DMS114 treated with DMSO at 0.1 percent for 48 hours (cell line): ENCODE data around the gene MMP23B.

Experiments
- DNase-seq: peaks from one replicate; lab custom pipeline; 2025; ENCODE audit not compliant: unreplicated experiment; lab: John Stamatoyannopoulos, UW

The MMP23B gene

DNA sequence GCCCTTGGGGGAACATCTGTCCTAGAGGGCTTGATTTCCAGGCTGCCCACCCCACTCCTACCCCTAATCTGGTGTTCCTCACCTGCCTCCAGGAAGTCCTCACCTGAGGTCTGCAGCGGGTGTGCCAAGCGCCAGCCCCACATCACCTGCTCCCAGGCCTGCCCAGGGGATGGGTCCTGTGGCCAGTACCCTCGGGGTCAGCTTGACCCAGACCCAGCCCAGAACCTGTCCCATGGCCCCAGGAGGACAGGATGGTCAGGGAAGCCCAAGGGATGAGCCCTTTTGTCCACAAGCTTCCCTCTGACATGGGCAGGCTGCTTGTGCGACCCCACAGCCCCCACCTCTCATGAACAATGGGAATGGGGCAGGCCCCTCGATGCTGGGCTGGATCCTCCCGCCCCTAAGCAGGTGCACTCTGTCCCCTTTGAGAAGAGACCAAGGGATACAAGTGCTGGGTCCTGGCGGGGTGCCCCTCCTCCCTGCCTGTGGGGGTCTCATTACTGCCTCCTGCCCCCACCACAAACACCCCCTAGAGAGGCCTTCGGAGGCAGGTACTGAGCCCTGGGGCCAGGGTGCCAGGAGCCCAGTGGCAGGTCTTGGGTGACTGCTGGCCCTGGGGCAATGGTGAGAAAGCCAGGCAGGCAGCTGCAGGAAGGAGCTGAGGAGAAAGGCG lies 13.4 kb upstream of the MMP23B start:
- DNase-seq: no peak

DNA sequence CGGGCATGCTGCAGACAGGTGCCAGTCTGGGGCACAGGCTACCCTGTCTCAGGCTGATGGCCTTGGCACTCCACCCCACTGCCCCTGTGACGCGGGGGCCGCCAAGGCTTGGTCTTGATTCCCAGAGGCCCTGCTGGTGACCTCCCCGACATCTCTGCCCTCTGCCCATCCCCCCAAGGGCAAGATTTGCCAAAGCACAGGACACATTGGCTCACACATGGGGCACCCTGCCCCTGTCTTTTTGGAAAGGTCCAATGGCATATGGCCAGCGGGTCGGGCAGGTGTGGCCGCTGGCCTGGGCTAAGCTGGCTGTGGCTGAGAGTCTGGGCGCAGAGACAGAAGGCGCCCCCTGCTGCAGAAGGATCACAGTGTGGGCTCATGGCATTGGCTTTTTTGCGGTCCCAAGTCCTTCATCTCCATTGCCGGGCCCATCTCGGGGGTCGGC lies 12.0 kb upstream of the MMP23B start:
- DNase-seq: no peak

DNA sequence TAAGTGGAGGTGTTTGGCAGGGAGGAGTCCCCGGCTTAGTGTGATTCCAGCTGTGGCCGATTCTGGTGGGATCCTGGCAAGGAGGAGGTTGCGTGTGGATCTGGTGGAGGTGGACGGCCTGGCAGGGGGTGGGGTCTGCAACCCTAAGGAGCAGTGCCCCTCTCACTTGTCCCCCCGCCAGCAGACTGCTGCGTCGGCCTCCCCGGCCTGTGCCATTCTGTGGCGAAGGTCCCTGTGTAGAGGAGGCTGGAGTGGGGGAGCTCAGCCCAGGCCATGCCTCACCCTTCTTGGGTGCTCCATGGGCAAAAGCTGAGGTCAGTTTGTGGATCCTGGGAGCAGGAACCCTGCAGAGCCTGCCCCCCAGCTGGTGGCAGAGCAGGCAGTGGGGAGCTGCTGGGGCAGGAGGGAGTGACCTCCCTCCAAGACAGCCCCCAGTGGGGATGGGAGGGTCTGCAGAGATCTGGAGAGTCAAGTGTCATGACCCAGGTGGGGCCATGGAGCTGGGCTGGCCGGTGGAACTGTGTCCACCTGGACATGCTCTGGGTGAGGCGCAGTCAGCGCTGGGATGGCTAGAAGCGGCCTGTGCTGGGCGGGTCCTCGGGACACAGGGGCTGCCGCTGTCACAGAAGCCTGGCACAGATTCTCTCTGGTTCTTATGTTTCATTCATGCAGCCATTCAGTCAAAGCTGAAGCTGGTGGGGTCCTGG lies 11.4 kb upstream of the MMP23B start:
- no peak for DNase-seq

DNA sequence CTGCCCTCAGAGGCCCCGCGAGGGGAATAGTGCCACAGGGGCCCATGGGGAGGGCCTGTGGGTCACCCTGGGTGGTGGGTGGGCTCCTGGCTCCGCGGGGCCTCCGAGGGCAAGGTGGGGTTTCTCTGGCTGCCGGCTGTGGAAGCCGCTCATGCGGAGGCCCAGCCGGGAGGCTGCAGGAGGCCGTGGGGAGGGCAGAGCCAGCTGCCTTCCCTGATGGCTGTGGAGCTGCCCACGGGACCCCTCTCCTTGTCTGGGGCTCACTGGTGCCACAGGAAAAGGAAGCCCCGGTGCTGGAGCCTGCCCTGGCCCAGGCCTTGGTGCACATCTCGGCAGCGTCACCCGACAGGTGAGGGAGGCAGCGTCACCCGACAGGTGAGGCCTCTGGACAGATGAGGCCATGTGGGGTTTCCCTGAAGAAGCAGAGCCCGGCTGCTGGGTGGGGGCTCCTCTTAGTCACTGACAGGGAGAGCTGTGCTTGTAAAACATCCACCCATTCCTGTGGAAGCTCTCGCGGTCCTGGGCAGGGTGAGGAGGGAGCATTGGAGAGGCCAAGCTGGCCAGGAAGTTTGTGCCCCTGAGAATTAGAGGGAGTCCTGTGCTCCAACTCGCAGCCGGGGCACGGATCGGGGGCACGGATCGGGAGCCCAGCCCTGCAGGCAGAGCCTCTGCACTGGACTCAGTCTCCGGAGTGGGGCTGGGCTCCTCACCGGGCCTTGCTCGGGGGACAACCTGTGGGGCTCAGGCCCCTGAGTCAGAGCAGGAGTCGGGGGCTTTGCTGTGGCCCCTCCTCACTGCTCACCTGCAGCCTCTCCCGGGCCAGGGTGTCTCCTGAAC lies 10.6 kb upstream of the MMP23B start:
- DNase-seq: no peak

DNA sequence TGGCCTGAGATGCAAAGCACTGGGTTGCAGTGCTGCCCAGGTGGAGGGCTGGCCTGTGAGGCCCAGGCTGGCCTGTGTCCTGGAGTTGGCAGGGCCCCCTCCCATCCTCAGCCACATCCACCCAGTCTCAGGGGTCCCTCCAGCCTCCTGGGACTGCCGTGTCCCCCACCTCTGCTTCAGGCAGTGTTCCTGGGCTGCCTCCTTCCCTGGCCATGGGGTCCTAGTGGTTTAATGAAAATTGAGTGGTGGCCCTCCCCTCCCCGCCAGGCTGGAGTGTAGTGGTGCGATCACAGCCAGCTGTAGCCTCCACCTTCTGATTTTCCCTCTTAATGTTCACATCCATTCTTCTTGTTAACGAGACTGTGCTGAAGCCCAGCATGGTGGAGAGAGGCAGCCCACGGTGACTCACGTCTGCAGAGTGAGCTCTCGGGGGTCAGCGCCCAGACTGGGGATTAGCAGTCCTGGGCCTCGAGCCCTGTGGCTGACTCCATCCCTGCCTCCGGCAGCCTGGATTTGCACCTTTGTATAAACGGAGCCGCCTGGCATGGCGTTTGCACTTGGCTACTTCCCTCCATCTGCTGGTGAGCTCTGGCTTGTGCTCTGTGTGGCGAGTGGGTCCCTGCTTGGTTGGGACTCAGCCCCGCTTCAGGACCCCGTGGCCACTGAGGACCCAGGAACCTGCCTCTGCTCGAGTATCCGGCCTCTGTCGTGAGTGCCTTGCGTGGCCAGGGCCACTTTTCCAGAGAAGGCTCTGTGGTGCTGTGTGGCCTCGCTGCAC lies 9.8 kb upstream of the MMP23B start:
- DNase-seq: no peak

DNA sequence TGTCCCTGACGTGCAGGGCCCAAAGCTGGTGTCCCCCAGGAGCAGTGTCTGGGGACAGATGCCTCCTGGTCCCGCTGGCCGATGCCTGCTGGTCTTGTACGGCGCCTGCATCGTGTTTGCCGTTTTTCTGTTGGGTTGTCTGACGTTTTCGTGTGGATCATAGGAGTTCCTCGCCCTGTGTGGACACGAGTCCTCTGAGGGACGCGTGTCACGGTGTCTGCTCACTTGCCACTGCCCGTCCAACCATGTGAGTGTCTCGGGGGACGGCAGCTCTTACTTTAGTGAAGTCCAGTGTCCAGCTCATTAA lies 9.2 kb upstream of the MMP23B start:
- DNase-seq: no peak

DNA sequence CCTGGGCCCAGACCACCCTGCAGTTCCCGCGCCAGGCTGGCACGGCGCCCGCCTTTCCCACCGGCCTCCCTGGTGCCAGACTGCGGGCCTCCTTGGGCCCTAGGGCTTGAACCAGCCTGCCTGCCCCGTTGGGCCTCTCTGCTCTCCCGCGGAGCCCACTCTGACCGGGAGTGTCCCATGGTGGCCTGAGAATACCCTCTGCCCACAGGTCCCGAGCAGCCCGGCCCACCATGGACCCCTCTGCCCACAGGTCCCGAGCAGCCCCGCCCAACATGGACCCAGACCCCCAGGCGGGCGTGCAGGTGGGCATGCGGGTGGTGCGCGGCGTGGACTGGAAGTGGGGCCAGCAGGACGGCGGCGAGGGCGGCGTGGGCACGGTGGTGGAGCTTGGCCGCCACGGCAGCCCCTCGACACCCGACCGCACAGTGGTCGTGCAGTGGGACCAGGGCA lies 8.8 kb upstream of the MMP23B start:
- no peak for DNase-seq

DNA sequence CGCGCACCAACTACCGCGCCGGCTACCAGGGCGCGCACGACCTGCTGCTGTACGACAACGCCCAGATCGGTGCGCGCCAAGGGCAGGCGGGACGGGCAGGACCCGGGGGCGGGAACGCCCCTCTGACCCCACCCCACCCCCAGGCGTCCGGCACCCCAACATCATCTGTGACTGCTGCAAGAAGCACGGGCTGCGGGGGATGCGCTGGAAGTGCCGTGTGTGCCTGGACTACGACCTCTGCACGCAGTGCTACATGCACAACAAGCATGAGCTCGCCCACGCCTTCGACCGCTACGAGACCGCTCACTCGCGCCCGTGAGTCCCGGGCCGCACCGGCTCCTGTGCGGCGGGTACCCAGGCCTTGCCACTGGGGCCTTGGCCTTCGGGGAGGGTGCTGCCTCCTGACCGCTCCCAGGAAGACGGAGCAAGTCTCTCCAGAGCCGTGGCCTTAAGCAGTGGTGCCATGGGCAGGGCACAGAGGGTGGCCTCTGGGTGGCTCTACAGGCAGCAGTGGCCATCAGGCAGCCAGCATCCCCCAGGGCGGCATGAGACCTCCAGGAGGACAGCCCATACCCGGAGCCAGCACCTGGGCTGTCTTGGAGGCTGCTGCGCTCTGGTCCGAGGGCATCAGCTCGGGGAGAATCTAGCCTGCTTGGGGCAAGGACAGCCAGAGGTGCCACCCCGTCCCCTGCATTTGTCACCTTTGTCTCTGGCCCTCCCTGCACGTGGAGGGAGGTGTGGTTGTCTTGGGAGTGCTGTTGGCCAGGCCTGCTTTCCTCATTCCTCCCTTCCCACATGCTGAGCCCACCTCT lies 8.1 kb upstream of the MMP23B start:
- DNase-seq: no peak

DNA sequence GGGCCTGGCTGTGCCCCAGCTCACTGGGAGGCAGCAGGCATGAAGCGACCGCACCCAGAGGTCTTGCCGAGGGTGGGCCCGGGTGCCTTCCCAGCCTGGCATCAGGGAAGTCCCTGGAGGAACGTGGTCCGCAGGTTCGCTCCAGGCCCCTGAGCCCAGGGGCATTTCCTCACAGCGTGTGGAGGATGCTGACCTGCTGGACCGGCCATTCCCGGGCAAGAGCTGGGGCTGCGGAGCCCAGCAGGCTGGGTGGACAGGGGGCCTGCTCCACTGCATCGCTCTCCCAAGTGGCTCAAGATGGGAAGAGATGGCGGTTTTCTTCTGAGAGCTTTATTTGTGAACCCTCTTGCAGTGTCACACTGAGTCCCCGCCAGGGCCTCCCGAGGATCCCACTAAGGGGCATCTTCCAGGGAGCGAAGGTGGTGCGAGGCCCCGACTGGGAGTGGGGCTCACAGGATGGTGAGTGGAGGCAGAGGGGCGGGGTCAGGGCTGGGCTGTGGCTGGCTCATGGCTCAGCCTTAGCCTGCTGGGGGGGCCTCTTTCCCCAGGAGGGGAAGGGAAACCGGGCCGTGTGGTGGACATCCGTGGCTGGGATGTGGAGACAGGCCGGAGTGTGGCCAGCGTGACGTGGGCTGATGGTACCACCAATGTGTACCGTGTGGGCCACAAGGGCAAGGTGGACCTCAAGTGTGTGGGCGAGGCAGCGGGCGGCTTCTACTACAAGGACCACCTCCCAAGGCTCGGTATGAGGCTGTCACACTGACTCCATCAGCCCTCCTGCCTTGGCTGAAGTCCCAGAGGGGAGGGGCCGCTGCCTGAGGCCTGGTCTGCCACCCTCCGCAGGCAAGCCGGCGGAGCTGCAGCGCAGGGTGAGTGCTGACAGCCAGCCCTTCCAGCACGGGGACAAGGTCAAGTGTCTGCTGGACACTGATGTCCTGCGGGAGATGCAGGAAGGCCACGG lies 7.2 kb upstream of the MMP23B start:
- DNase-seq: no peak

DNA sequence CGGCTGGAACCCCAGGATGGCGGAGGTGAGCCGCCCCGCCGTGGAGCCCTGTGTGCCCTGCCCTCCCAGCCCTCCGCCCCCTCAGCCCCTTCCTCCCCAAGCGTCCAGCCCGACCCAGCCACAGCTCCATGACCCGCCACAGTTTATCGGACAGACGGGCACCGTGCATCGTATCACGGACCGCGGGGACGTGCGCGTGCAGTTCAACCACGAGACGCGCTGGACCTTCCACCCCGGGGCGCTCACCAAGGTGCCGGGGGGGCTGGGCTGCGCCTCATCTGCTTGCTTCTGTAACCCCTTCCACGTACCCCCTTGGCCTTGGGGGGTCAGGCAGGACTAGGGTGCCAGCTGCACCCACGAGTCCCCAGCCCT lies 6.6 kb upstream of the MMP23B start:
- DNase-seq: no peak

DNA sequence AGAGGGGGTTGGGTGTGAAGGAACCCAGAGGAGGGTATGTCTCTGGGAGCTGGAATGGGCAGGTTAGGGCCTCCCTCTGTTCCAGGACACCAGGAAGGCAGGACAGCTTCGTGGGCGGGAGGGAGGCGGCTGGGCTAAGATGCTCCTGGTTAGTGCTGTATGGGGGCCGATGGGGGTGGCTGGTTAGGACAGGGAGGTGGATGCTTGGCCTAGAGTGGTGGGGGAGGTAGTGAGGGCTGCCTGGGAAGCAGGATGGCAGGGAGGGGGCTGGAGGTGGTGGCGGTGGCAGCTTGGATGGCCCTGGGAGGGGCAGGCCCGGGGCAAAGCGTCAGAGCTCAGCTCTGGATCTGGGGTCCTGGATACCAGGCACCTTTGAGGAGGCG lies 6.2 kb upstream of the MMP23B start:
- DNase-seq: no peak

DNA sequence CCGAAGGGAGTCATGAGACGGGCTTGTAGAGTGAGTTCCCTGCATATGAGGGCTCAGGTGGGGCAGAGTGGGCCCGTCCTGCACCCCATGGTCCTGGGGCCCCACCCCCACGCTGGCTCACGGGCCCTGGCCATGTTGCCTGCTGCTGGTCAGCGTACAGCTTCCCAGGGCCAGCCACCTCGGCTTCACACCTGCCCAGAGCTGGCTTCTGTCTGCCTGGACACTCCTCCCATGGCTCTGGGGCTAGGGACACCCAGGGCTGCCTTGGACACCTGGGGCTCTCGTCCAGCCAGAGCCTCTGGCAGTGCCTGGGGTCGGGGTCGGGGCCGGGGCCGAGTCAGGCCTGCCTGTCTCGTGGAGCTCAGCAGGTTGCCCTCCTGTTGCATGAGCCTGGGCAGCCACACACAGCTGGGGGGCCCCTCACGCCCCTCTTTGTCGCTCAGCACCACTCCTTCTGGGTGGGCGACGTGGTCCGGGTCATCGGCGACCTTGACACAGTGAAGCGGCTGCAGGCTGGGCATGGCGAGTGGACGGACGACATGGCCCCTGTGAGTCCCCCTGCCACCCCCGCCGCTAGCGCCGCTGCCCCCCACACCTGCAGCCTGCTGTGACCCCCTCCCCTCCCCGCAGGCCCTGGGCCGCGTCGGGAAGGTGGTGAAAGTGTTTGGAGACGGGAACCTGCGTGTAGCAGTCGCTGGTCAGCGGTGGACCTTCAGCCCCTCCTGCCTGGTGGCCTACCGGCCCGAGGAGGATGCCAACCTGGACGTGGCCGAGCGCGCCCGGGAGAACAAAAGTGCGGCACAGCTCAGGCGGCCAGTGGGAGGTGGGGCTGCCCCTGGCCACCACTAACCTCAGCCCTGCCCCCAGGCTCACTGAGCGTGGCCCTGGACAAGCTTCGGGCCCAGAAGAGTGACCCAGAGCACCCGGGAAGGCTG lies 5.5 kb upstream of the MMP23B start:
- DNase-seq: no peak

DNA sequence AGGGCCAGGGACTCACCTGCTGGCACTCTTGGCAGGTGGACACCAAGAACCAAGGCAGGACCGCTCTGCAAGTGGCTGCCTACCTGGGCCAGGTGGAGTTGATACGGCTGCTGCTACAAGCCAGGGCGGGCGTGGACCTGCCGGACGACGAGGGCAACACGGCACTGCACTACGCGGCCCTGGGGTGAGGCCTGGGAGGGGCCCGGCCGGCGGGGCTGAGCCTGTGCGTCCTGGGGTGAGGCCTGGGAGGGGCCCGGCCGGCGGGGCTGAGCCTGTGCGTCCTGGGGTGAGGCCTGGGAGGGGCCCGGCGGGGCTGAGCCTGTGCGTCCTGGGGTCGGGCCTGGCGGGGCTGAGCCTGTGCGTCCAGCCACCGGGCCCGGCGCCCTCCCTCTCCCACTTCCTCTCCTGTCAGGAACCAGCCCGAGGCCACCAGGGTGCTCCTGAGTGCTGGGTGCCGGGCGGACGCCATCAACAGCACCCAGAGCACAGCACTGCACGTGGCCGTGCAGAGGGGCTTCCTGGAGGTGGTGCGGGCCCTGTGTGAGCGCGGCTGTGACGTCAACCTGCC lies 4.6 kb upstream of the MMP23B start:
- DNase-seq: no peak

DNA sequence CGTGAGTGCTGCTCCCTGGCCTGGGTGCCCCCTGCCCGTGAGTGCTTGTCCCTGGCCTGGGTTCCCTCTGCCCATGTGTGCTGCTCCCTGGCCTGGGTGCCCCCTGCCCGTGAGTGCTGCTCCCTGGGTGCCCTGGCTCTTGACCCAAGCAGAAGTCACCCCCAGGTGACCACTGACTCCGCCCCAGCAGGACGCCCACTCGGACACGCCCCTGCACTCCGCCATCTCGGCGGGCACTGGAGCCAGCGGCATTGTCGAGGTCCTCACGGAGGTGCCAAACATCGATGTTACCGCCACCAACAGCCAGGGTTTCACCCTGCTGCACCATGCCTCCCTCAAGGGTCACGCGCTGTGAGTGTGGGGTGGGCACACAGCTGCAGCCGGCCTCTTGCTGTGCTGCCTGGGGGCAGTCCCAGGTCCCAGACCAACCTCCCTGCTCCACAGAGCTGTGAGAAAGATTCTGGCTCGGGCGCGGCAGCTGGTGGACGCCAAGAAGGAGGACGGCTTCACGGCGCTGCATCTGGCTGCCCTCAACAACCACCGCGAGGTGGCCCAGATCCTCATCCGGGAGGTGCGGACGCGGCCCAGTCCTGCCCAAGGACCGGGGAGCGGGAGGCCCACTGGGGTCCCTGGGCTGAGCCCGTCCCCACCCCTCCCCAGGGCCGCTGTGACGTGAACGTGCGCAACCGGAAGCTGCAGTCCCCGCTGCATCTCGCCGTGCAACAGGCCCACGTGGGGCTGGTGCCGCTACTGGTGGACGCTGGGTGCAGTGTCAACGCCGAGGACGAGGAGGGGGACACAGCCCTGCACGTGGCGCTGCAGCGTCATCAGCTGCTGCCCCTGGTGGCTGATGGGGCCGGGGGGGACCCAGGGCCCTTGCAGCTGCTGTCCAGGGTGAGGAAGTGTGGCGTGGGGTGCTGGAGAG lies 3.9 kb upstream of the MMP23B start:
- DNase-seq: no peak

DNA sequence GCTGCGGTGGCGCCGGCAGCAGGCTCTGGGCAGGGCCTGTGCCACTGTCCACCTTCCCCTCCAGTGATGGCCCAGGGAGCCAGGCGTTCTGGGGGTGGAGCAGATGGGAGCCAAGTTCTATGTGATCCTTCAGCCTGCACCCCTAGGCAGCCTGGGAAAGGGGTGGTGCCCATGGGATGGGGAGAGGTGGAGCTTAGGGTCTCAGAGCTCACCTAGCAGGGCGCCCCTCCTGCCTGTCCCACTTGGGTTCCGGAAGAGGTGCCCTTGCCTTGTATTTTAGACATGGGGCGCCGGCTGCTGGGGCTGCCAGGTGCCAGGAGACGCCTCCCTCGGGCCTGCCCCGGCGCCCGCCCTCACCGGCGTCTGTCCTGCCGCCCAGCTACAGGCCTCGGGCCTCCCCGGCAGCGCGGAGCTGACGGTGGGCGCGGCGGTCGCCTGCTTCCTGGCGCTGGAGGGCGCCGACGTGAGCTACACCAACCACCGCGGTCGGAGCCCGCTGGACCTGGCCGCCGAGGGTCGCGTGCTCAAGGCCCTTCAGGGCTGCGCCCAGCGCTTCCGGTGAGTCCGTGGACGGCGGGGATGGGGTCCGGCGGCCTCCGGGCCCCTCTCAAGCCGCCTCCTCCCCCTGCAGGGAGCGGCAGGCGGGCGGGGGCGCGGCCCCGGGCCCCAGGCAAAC lies 3.1 kb upstream of the MMP23B start:
- DNase-seq: no peak

DNA sequence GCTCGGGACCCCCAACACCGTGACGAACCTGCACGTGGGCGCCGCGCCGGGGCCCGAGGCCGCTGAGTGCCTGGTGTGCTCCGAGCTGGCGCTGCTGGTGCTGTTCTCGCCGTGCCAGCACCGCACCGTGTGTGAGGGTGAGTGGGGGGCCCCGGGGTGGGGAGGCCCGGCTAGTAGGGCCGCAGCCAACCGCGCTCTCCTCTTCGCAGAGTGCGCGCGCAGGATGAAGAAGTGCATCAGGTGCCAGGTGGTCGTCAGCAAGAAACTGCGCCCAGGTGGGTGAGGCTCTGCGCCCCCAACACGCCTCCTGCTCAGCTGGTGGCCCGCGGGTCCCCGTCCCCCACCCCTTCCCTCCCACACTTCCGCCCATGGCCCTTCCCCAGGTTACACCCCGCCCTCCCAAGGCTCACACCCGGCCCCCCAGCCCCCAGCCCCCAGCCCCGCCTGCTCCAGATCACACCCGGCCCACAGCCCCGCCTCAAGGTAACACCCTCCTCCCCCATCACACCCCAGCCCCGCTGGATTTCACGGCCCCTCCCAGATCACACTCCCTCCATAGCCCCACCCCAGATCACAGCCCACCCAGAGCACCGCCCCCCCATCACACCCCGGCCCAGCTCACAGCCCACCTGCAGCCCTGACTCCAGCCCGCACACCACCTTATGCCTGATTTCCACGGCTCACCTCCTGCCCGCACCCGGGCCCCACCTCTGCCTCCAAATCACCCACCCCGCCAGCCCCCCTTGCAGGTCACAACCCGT lies 2.4 kb upstream of the MMP23B start:
- no peak for DNase-seq
